B cell (primary cell): ENCODE data around the gene EXD1.

ENCODE experiments used
- CTCF ChIP-seq: fragments of 200-600 bp; IDR thresholded peaks from one replicate; pipeline ENCODE4 v1.8.0; 2022; ENCODE audit warnings: antibody characterized with exemption, mild to moderate bottlenecking
- EZH2 ChIP-seq: IDR thresholded peaks from 2 replicates; pipeline ENCODE4 v1.6.1; 2012; ENCODE audit warnings: borderline replicate concordance, low read depth, mild to moderate bottlenecking, moderate library complexity, low read length; ENCODE audit not compliant: insufficient read depth, poor library complexity, severe bottlenecking

- TF ChIP-seq CTCF (no peak), EZH2 (no peak)
Observed at GRCh38 chr15:41256103-41256502, 25.5 kb upstream of the EXD1 start.
